B cell (primary cell): ENCODE measurements around the gene KCNF1. TPM values are rescaled to one million over a fixed set of nuclear protein-coding genes. Genes with fewer than 3 reads are reported as not detected.

Source experiments
- ATAC-seq: fragments of 200-7000 bp; cut with Tn5 transposase; one replicate; pipeline ENCODE4 v1.10.0; 2021; ENCODE audit warnings: low read depth, mild to moderate bottlenecking, moderate number of reproducible peaks, moderate library complexity
- CTCF ChIA-PET: fragments of 350-600 bp; sonication (Branson Sonifier 250); formaldehyde crosslinking; loops from one replicate; lab custom pipeline; 2021; ENCODE audit warnings: antibody characterized with exemption, inconsistent platforms; lab: Charles Lee
- POLR2A ChIA-PET: fragments of 350-600 bp; sonication (Branson Sonifier 250); formaldehyde crosslinking; loops from one replicate; lab custom pipeline; 2021; ENCODE audit warnings: antibody characterized with exemption; lab: Charles Lee
- DNase-seq: peaks from one replicate; pipeline ENCODE4 v3.0.0; 2013
- H2AFZ ChIP-seq: 2 replicates; pipeline ENCODE4 v1.6.1; 2012; ENCODE audit warnings: mild to moderate bottlenecking, low read depth, low read length; ENCODE audit not compliant: insufficient read depth, poor library complexity, severe bottlenecking
- H3K27ac ChIP-seq, 2 donors: 1 replicate in 1 of 2; 2 replicates in 1 of 2; pipeline ENCODE4 v1.5.1; 2012 to 2013; ENCODE audit warnings: low read length in 2 of 2, mild to moderate bottlenecking in 2 of 2, moderate library complexity in 1 of 2
- H3K27me3 ChIP-seq, 4 experiments: fragments of 200-600 bp in 1 of 4; sonication (generic) in 1 of 4; replicated peaks in 1 of 4; 1 replicate in 2 of 4; 2 replicates in 2 of 4; pipeline versions ENCODE4 v1.6.1 to v1.7.0; 2013 to 2016; ENCODE audit warnings: low read length in 3 of 4, mild to moderate bottlenecking in 2 of 4, mixed read lengths in 1 of 4, moderate library complexity in 1 of 4; ENCODE audit not compliant: insufficient read depth in 4 of 4, control insufficient read depth in 3 of 4; ENCODE audit errors: control extremely low read depth in 1 of 4
- H3K36me3 ChIP-seq, 2 experiments: replicated peaks in 1 of 2; 1 replicate in 1 of 2; 2 replicates in 1 of 2; pipeline versions ENCODE4 v1.6.1 to v1.7.1; 2013; ENCODE audit warnings: low read length in 1 of 2; ENCODE audit not compliant: insufficient read depth in 2 of 2, control insufficient read depth in 1 of 2; ENCODE audit errors: control extremely low read depth in 1 of 2, extremely low read depth in 1 of 2
- H3K4me1 ChIP-seq, 2 donors: fragments of 200-600 bp in 1 of 2; sonication (generic) in 1 of 2; 1 replicate in 1 of 2; 2 replicates in 1 of 2; pipeline versions ENCODE4 v1.5.1 to v1.6.1; 2013 to 2017; ENCODE audit warnings: low read length in 2 of 2; ENCODE audit not compliant: control insufficient read depth in 2 of 2, insufficient read depth in 2 of 2
- H3K4me2 ChIP-seq: replicated peaks from 2 replicates; pipeline ENCODE3; 2012; ENCODE audit warnings: mild to moderate bottlenecking, low read depth, low read length; ENCODE audit not compliant: poor library complexity, severe bottlenecking
- H3K4me3 ChIP-seq, 5 experiments: fragments of 200-600 bp in 1 of 5; sonication (generic) in 1 of 5; 1 replicate in 3 of 5; 2 replicates in 2 of 5; pipeline versions ENCODE4 v1.5.1 to v1.7.0; 2011 to 2016; ENCODE audit warnings: low read length in 4 of 5, mild to moderate bottlenecking in 4 of 5, low read depth in 2 of 5, control low read depth in 1 of 5, moderate library complexity in 1 of 5; ENCODE audit not compliant: insufficient read depth in 1 of 5; ENCODE audit errors: control extremely low read depth in 1 of 5, extremely low read depth in 1 of 5
- H3K79me2 ChIP-seq: fragments of 200-600 bp; sonication (generic); one replicate; pipeline ENCODE4 v1.6.0; 2016; ENCODE audit warnings: low read length; ENCODE audit not compliant: control insufficient read depth, insufficient read depth
- H3K9ac ChIP-seq: fragments of 200-600 bp; sonication (generic); 2 replicates; pipeline ENCODE4 v1.6.1; 2017; ENCODE audit warnings: mild to moderate bottlenecking, low read length, moderate library complexity
- H3K9me3 ChIP-seq, 3 donors: one replicate each; pipeline versions ENCODE4 v1.6.1 to v1.7.1; 2013; ENCODE audit warnings: low read length in 2 of 3; ENCODE audit not compliant: control insufficient read depth in 2 of 3, insufficient read depth in 1 of 3; ENCODE audit errors: control extremely low read depth in 1 of 3
- H4K20me1 ChIP-seq: 2 replicates; pipeline ENCODE4 v1.6.0; 2012; ENCODE audit warnings: mild to moderate bottlenecking, low read length; ENCODE audit not compliant: insufficient read depth, control insufficient read depth, poor library complexity, severe bottlenecking
- H3K27ac Mint-ChIP-seq: one replicate; pipeline ENCODE4 v1.8.0; 2021; ENCODE audit warnings: mixed read lengths
- H3K27me3 Mint-ChIP-seq: one replicate; pipeline ENCODE4 v1.8.0; 2021; ENCODE audit warnings: mixed read lengths
- H3K4me1 Mint-ChIP-seq: one replicate; pipeline ENCODE4 v1.8.0; 2021; ENCODE audit warnings: mixed read lengths
- H3K4me3 Mint-ChIP-seq: one replicate; pipeline ENCODE4 v1.8.0; 2021; ENCODE audit warnings: mixed read lengths
- H3K9me3 Mint-ChIP-seq: one replicate; pipeline ENCODE4 v1.8.0; 2022; ENCODE audit warnings: mixed read lengths; ENCODE audit not compliant: insufficient read depth
- CTCF ChIP-seq: fragments of 200-600 bp; IDR thresholded peaks from one replicate; pipeline ENCODE4 v1.8.0; 2022; ENCODE audit warnings: antibody characterized with exemption, mild to moderate bottlenecking
- EZH2 ChIP-seq: IDR thresholded peaks from 2 replicates; pipeline ENCODE4 v1.6.1; 2012; ENCODE audit warnings: borderline replicate concordance, low read depth, mild to moderate bottlenecking, moderate library complexity, low read length; ENCODE audit not compliant: insufficient read depth, poor library complexity, severe bottlenecking
- WGBS: methylation state at CpG from one replicate; pipeline ENCODE4 v1.1.5; 2013; ENCODE audit warnings: missing lambda C conversion rate; ENCODE audit not compliant: insufficient coverage; 5-methylcytosine and 5-hydroxymethylcytosine counted together
- intact Hi-C: fragments of 100-400 bp; cut with micrococcal nuclease; formaldehyde crosslinking; loops from one replicate; pipeline ENCODE4 v1.10.0; 2022
- polyA plus RNA-seq: library from polyadenylated mRNA; depleted of rRNA; stranded (reverse); fragments of >200 nt; gene quantifications from 2 replicates; pipeline ENCODE4 v1.2.3, GENCODE V29; 2012
- total RNA-seq, 2 donors: library from RNA; stranded (reverse); fragments of 120-200 nt in 1 of 2; gene quantifications; 1 replicate in 1 of 2; 2 replicates in 1 of 2; pipeline versions ENCODE4 v1.2.3 to v1.2.4, GENCODE V29; 2013 to 2022

KCNF1 gene
- total and polyA plus RNA-seq, 2 donors (not counting 1 experiment from before 2014, with no cell fraction given), result not detected

DNA sequence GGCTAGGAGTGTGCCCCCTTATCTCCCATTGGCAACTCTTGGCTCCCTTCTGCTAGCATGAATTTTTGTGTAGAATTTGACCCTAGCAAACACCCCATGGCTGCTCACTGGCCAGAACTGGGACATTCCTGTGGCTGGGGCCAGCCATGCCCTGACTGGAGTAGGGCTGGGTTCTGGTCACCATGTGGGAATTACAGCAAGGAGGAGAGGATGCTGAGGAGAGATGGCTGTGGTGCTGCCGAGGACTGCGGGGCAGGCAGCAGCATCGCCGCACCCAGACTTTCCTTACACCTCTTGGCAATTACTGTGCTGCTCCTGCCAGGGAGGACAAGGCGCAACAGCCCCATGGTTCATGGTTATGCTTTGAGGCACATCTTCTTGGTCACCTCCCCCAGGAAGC, 12.7 kb downstream of the KCNF1 start:
- intact Hi-C loops, result no loop called here
- Histone ChIP-seq H3K9me3 (no peaks in the 10 kb centered on the region), H3K79me2 (no peaks in the 10 kb centered on the region), H3K36me3 (no peaks in the 10 kb centered on the region), H2AFZ (no peak overlapping the region), H3K4me1 (no peaks in the 10 kb centered on the region), H3K4me2 (no peak overlapping the region), H3K9ac (no peak overlapping the region), H3K27me3 (no peaks in the 10 kb centered on the region), H4K20me1 (no peaks in the 10 kb centered on the region), H3K4me3 (no peak overlapping the region), H3K27ac (no peak overlapping the region)
- no peak for TF ChIP-seq EZH2
- no peak for TF ChIP-seq CTCF
- Mint-ChIP-seq H3K4me1 (no peaks in the 10 kb centered on the region), H3K9me3 (no peaks in the 10 kb centered on the region), H3K4me3 (no peak overlapping the region), H3K27me3 (peaks cover 31% of the 10 kb centered on the region), H3K27ac (no peak overlapping the region)
- no peak for DNase-seq
- 100% methylated on average over 5 of the region's 5 CpGs for WGBS
- CTCF ChIA-PET, result no interaction called here
- POLR2A ChIA-PET, result no interaction called here
- ATAC-seq, result no peak

DNA sequence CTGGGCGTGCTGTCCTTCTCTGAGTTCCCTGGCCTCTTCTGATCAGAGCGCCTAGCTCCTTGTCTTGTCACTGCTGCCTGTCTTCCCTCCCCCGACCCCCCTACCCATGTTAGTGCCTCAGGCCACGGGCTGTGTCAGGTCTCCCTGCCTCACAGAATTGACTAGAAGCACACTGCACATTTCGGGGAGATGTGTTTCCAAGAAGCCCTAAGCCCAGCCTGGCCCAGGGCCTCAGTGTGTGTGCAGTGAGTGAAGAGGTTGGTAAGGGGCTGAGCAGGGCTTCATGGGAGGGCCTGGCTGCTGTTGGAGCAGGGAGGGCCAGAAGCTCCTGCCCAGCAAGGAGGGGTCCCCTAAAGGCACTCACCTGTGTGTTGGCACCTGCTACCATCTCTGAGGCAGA, 13.1 kb downstream of the KCNF1 start:
- Mint-ChIP-seq H3K27me3 (peaks cover 33% of the 10 kb centered on the region), H3K4me1 (no peaks in the 10 kb centered on the region), H3K9me3 (no peaks in the 10 kb centered on the region), H3K27ac (no peak overlapping the region), H3K4me3 (no peak overlapping the region)
- Histone ChIP-seq H3K27ac (no peak overlapping the region), H3K9me3 (no peaks in the 10 kb centered on the region), H3K4me3 (no peak overlapping the region), H3K4me2 (no peak overlapping the region), H3K4me1 (no peaks in the 10 kb centered on the region), H3K27me3 (no peaks in the 10 kb centered on the region), H2AFZ (no peak overlapping the region), H3K36me3 (no peaks in the 10 kb centered on the region), H3K9ac (no peak overlapping the region), H4K20me1 (no peaks in the 10 kb centered on the region), H3K79me2 (no peaks in the 10 kb centered on the region)
- 80% methylated on average over 4 of the region's 5 CpGs for WGBS
- TF ChIP-seq EZH2 (no peak), CTCF (no peak)
- no peak for DNase-seq
- ChIA-PET CTCF (no interaction called here), POLR2A (no interaction called here)
- intact Hi-C loops, result no loop called here
- no peak for ATAC-seq
